ENCODE data around the gene P2RX3. TPM values are rescaled to one million over a fixed set of nuclear protein-coding genes. Genes with fewer than 3 reads are reported as not detected.

The P2RX3 gene
- total RNA-seq, 1 donor, result not detected

DNA sequence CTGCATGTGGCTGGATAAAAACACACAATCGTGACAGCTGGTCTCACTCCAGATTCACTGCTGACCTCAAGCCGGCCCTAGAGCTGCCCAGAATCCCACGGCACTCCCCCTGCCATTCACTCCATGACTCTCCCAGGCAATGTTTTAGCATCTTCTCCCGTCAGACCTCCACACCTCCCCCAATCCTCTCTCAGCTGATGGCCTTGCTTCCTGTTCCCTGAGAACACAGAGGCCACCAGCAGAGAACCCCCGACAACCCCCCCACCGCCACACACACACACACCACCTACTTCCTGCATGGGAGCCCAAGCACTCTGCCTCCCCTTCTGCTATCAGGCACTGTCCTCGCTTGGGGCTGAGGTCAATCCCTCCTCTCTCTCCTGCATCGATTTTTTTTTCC, 22.7 kb upstream of the P2RX3 start:
- no peak for DNase-seq (ENCODE audit: low read depth)
- TF ChIP-seq CTCF (IDR thresholded peaks at IDR 0.05; ENCODE audit: insufficient read depth, low read length), result no peak
- no peak overlapping the region for H3K4me3 ChIP-seq (ENCODE audit: low read depth, low read length)

DNA sequence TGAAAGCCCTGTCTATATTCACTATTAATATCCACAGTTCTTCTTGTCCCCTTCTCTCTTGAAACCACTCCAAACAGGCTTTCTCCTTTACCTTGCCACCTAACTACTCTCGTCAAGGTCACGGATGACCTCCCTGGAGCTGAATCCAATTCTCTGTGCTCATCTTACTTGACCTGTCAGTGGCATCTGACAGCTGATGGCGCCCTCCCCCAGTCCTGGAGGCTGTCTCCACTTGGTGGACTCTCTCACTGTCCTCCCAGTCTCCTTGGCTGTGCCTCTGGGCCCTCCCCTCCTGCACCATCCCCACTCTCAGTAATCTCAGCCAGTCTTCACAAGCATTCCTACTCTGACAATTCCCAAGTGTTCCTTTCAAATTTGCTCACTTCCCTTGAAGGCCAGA, 22.1 kb upstream of the P2RX3 start:
- no peak for DNase-seq (ENCODE audit: low read depth)

DNA sequence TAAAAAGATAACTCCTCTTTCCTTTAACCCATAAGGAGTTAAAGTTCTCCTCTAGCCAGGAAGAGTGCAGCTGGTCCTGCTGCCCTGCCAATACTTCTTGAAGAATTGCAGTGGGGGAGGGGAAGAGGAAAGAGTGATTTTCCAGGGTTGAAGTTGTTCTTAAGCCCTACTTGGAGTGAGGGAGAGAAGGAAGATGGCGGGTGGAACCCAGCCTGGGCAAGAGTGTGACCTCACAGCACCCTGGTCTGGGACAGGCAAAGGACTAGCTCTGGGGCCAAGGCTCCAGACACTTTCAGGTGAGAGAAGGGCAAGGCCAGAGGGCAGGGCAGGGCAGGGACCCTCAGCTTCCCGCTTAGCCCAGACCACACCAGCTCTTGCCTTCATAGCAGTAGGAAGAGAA, 20.0 kb upstream of the P2RX3 start:
- TF ChIP-seq CTCF (IDR thresholded peaks at IDR 0.05; ENCODE audit: insufficient read depth, low read length), result no peak
- peak; percentile 62 for DNase-seq (ENCODE audit: low read depth)
- H3K4me3 ChIP-seq (ENCODE audit: low read depth, low read length), result no peak overlapping the region

More for the DNA sequence above, 22.1 kb upstream of the P2RX3 start:
- no peak overlapping the region for H3K4me3 ChIP-seq (ENCODE audit: low read depth, low read length)
- no peak for TF ChIP-seq CTCF (IDR thresholded peaks at IDR 0.05; ENCODE audit: insufficient read depth, low read length)

DNA sequence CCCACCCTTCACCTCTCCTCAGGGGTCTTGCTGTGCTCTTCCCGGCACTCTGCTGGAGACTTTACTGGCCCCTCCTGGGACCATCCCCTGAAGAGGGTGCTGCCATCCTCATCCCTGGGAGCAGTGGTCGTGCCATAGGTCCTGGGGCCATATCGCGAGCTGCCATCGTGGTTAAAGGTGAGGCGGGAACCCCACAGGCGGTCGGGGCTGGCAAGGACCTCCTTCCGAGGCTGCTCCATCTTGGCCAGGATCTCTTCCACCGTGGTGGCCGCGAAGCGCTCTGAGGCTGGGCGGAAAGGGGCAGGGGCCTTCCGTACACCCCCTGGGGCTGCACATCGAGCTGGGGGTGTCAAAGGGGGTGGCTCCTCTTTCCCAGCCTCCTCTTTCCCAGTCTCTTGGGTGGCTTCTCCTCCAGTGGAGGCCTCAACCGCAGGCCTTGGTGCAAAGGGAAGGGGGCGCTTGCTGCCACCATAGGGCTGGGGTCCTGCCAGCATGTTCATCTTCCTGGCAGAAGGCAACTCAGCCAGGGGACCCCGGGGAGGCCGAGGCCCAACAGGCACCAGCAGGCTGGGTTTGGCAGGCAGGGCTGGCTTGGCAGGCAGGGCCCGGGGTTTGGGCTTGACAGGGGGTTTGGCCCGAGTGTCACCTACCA, 18.0 kb upstream of the P2RX3 start:
- no peak for DNase-seq (ENCODE audit: low read depth)
- no peak for TF ChIP-seq CTCF (IDR thresholded peaks at IDR 0.05; ENCODE audit: insufficient read depth, low read length)
- no peak overlapping the region for H3K4me3 ChIP-seq (ENCODE audit: low read depth, low read length)

DNA sequence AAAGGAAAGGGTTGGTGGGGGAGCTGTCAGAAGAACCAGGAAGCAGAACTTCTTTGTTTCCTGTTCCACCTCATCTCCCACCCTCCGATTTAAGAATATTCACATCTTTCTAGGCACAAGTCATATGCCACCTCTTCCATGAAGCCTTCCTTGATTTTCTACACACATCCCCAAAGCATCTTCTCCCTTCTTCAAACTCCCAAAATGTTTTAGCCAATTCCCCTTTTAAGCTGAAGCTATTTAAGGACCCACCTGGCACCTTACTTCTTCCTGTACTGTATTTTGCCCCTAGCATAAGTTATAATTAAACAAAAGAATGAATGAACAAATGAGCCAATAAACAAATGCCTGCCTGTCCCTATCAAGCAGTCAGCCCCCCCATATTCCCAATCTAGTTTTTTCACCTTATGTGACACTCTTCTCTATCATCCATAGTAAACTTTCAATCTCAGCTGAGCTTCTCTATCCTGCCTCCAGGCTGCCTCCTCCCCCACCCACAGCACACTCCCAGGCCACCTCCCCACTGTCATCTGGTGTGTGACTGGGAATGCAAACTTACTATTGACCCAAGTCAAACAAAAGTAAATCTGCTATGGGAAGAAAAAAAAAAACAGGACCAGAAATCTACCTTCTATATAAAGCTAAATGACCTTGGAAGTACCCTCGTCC, 17.3 kb upstream of the P2RX3 start:
- no peak for TF ChIP-seq CTCF (IDR thresholded peaks at IDR 0.05; ENCODE audit: insufficient read depth, low read length)
- no peak for DNase-seq (ENCODE audit: low read depth)
- H3K4me3 ChIP-seq (ENCODE audit: low read depth, low read length), result peak overlapping the region; percentile 73

GRCh38 chr11:57321388-57322255, 16.5 kb upstream of the P2RX3 start:
- peak overlapping the region; percentile 73 for H3K4me3 ChIP-seq (ENCODE audit: low read depth, low read length)
- peak; percentile 45 for DNase-seq (ENCODE audit: low read depth)
- TF ChIP-seq CTCF (IDR thresholded peaks at IDR 0.05; ENCODE audit: insufficient read depth, low read length), result no peak

Data from fibroblast of the aortic adventitia (primary cell).